GM11168 (cell line): ENCODE data around the gene ERC1.

ENCODE experiments used
- in situ Hi-C: fragments of 300-500 bp; cut with MboI; formaldehyde crosslinking; loops from one replicate; pipeline ENCODE4 v1.12.0; 2022; ENCODE audit warnings: low sequenced_read_pairs; ENCODE audit not compliant: unreplicated experiment

Gene ERC1

DNA sequence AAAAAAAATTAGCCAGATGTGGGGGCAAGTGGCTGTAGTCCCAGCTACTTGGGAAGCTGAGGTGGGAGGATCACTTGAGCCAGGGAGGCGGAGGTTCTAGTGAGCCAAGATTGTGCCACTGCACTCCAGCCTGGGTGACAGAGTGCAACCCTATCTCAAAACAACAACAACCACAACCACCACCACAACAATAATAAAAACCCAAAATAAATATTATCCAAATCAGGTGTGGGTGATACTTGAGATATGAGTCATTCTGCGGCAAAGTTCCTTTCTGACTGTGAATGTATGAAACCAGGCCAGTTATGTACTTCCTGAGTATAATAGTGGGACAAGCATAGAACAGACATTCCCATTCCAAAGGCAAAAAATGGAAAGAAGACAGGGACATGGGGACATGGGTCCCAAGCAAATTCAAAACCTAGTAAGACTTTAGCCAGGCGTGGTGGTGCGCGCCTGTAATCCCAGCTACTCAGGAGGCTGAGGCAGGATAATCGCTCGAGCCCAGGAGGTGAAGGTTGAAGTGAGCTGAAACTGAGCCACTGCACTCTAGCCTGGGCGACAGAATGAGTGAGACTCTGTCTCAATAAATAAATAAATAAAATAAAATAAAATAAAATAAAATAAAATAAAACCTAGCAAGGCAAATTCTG lies 9.7 kb upstream of the ERC1 start:
- in situ Hi-C loops: no loop called here

DNA sequence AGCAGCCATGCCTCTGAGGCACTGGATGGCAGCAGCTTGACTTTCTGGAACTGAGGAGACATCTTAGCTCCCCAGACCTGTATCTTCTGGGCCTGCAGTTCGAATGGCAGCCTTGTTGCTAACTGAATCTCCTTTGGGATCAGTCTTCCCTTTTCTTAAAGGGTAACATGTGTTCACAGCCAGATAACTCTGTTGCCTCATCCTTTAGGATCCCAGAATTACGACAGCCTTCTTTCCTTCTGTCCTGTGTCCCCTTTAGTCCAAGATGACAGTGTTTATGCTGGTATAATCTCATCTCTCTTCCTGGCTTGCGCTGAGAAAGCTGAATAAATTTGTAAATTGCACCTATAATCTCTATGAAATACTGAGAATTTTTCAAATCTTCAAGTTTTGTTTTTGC lies 9.1 kb upstream of the ERC1 start:
- in situ Hi-C loops: no loop called here

DNA sequence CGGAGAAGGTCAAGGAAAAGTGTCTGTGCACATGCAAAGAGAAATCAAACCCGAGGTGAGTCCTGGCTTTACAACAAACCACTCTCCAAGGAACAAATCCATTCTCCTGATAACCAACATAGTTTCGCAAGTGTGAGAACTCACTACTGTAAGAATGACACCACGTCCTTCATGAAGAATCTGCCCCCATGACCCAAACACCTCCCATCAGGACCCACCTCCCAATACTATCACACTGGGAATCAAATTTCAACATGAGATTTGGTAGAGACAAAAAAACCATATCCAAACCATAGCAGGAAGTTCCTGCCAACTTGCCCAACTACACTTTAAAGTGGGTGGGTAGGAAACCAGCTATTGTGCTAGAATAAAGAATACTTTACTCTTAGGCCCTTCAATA lies 2.4 kb upstream of the ERC1 start:
- in situ Hi-C loops: no loop called here

DNA sequence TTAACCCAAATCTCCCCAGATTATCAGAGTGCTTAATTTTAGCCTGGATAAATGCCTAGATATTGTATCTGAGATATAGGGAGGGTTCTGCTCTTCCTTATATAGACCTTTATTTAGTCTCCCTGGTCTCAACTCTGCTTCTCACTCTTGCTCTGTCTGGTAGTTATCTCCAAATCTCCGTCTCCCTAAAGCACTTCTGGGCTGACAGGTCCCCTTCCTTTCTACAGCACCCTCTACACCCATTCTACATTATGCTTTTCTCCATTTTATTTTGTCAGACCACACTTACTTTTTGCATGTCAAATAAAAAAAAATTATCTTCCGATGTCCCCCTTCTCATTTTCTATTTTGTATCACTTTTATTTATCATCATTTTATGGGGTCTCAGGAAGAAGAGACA lies 2.0 kb upstream of the ERC1 start:
- in situ Hi-C loops: no loop called here

DNA sequence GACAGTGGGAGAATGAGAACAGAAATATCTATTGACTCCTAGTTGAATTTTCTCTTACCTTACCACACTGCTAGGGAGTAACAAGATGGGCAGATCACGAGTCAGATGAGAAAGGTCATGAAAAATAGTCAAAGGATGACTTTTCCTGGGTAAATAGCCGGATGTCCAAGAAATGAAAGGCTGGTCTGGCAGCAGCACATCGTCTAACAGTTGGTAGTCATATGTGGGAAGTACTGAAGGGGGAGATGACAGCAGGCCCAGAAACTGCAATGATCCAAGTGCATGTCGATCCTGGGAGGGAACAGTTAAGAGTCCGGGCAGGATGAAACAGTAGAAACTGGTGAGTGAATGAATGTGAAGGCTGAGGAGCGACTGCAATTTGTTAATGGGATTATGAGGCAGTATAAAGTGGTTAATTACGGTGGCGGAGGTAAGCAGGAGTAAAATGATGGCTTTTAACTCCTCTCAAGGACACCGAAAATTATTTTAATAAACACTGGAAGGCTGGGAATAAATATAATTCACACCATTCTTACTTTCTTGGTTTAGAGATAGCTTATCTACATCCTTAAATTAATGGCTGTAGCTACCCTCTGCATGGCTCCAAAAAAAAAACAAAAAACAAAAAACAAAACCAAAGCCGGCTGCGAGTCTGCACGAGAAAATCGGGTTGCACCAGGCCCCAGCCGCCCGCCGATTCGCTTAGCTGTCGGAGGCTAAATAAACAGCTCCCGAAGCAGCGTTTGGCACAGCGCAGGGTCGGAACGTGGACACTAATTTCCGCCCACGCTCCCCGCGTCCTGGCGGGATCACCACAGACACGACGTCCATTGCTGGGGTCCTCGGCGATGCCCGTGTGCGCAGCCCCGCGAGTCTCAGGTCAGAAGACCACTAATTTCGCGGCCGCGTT lies 1.0 kb upstream of the ERC1 start:
- in situ Hi-C loops: no loop called here

DNA sequence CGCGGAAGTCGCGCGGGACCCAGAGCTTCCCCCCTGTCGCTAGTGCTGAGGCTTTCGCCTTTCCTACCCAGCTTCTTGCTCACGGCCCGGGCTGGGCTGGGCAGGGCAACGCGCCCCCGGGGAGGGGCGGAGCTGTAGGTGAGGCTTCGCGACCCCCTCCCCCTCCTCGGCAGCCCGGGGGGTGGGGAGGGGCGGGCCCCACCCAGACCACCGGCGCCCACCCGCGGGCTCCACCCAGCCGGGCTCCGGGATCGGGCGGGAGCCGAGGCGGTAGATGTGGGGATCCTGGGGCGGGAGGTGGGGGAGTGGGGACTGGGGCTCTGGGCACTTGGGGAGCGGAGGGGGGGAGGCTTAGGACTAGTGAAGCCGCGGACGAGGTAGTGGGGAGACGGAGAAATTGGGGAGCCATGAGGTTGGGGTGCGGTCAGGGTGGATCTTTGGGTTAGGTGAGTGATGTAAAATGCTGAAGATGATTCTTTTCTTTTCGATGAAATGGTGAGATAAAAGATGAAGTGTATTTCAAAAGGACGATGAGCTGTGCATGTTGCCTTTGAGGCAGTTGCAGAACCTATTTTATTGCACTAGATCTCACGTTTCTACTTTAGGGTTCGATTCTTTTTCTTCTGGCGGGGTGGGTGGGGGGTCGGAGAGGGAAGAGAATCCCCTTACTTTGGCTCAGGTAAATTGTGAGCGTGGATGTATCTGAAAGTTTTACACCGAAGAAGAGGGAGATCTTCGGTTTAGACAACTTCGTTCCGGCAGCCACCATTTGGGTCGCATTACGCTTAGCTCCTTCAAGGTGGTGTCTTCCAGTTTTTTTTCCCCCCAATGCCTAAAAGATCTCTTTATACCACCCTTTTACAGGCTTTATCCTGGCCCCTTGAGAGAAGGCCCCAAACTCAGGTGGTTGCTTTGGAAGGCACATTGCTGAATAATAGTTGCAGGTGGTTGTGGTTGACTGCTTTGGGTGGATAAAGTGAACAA lies 619 bp downstream of the ERC1 start:
- in situ Hi-C loops: no loop called here

DNA sequence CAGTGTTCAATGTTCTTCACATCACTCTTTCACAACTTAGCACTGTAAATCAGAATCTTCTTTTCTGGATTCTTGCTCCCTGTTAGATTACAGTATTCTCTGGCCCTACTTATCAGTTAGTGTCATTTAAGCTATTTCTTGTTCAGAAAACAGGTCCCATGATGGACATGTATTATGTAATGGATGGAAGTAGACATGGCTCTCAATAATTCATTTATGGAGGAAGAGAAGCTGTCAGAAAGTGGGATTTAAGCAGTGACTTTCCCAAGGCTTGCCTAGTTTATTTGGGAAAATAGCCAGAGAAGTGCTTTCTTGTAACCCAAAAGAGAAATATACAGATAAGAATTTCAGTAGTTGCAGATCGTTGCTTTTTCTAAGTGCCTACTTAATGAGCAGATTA lies 1.6 kb downstream of the ERC1 start:
- in situ Hi-C loops: no loop called here

DNA sequence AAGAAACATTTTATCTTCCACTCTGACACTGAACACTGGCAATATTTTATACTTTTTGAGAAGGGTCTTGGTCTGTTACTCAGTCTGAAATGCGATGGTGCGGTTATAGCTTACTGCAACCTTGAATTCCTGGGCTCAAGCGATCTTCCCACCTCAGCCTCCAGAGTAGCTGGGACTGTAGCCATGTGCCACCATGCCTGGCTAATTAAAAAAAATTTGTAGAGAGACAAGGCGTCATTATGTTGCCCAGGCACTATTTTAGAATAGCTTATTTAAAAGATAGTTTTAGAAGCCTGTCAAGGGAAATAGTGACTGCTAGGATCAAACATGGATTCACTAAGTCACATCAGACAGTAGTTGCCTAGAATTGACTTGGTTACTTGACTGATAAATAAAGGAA lies 5.9 kb downstream of the ERC1 start:
- in situ Hi-C loops: loop anchor here (5.0 kb wide), 1 partner anchor 105 kb away; no protein-coding TSS in a partner anchor

DNA sequence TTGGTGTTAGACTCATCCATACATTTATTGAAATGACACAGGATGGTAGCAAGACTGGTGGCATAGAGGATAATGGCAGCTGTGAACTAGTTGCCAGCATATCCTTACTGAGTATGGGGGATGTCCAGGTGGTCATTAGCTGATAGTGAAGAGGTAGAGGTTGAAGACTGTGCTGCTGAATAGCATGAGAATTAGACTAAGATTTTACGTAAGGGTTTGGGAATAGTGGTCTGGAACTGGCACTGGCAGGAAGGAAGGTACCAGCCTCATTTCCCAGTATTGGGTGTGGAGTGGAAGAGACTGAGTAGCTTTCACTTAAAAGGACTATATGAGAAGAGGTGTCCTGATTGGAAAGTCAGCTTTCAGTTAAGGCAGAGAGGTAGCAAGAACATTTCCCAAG lies 6.5 kb downstream of the ERC1 start:
- in situ Hi-C loops: loop anchor here (5.0 kb wide), 1 partner anchor 105 kb away; no protein-coding TSS in a partner anchor

DNA sequence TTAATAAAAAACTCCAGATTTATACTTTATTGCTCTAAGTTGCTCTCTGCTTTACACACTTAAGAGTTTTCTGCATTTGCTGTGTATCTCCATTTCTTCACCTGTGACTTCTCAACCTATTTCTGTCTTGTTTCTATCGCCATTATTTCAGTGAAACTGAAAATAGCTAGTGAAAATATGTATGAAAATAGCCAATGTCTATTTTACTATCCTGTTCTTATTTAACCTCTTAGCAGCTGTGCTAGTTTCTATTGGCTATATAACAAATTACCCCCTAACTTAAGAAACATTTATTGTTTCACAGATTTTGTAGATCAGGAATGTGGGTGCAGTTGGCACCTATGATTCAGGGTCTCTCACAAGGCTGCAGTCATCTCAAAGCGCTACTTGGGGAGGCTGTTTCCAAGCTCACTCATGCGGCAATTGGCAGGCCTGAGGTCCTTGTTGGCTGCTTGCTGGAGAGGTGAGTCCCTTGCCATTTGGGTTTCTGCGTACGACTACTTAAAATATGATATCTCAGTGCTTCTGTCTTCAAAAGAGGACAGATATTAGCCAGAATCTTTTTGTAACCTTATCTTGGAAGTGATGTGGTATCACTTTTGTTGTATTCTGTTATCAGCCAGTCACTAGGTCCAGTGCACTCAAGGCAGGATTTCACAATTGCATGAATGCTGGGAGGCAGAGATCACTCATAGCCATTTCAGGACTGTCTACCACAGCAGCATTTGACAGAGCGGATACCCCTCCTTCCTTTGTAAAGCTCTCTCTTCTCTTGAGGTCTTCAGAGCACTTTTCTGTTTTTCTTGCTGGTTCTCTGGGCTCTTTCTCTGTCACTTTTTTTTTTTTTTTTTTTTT lies 7.2 kb downstream of the ERC1 start:
- in situ Hi-C loops: loop anchor here (5.0 kb wide), 1 partner anchor 104 kb away; no protein-coding TSS in a partner anchor

DNA sequence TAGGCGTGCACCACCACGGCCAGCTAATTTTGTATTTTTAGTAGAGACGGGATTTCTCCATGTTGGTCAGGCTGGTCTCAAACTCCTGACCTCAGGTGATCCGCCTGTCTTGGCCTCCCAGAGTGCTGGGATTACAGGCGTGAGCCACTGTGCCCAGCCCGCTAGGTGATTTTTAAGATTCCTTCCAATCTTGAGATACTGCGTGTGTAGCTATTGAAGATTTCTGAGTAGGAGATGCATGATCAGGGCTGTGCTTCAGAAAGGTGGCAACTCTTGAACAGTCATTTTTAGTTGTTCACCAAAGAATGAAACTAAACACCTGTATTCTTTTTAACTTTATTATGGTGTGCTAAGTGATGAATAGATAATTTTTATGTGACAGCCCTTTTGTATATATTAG lies 8.7 kb downstream of the ERC1 start:
- in situ Hi-C loops: loop anchor here (5.0 kb wide), 1 partner anchor 103 kb away; no protein-coding TSS in a partner anchor

DNA sequence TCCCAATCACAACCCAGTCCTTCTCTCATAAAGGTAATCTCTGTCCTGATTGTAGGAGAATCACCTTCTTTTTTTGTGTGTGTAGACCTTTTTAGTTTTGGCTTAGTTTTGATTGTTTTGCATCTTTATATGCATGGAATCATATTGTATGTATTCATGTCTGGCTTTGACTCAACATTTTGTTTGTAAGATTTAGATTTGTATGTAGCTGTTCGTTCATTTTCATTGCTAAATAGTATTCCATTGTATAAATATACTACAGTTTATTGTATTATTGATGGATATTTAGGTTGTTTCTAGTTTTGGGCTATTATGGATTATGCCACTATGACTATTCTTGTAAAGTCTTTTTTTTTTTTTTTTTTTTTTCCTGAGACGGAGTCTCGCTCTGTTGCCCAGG lies 10.5 kb downstream of the ERC1 start:
- in situ Hi-C loops: no loop called here

DNA sequence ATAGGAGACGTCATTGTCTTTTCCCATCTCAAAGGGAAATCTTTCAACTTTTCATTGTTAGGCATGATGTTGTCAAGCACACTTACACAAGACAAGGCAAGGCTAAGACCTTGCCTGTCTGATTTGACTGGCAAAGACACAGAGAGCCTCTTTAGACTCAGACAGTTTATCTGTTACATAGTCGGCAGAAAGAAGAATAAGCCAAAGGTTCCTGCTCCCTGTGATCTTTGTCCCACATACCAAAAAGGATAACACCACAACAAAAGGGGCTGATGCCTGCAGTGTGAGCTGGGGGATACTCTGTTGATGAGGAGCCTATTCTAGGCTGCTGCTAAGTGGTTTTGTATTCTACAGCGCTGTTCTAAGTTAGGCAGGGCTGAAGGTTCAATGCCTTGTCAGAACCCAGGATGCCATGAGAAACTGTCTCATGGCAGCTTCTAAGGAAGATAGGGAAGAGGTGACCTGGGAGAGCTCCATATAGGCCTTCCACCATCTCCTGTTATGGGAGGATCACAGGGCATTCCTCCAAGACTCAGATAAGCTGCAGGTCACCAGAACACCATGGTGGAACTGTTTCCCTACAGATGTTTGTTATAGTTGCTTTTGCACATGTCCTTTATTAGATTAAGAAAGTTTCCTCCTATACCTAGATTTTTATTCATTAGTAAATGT lies 12.7 kb downstream of the ERC1 start:
- in situ Hi-C loops: no loop called here

DNA sequence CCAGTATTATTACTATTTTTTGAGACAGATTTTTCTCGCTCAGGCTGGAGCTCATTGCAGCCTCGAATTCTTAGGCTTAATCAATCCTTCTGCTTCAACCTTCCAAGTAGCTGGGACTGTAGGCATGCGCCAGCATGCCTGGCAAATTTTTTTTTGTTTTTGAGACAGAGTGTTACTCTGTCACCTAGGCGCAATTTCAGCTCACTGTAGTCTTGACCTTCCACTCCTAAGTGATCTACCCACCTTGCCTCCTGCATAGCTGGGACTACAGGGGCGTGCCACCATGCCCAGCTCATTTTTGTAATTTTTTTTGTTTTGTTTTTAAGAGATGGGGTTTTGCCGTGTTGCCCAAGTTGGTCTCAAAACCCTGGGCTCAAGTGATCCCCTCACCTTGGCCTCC lies 15.2 kb downstream of the ERC1 start:
- in situ Hi-C loops: no loop called here

DNA sequence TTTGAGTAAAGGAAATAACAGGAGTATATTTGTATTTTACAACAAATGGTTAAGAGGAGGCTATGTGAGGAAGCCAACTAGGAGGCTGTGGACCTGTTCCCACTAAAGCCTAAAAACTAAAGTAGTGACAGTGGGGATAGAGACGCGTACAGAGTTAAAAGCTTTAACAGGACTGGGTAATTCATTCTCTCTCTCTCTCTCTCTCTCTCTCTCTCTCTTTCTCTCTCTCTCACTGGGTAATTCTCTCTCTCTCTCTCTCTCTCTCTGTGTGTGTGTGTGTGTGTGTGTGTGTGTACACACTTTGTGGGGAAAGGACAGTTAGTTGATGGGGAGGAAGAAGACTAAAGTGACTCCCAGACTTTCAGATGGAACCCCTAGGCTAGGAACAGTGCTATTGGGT lies 16.3 kb downstream of the ERC1 start:
- in situ Hi-C loops: no loop called here

DNA sequence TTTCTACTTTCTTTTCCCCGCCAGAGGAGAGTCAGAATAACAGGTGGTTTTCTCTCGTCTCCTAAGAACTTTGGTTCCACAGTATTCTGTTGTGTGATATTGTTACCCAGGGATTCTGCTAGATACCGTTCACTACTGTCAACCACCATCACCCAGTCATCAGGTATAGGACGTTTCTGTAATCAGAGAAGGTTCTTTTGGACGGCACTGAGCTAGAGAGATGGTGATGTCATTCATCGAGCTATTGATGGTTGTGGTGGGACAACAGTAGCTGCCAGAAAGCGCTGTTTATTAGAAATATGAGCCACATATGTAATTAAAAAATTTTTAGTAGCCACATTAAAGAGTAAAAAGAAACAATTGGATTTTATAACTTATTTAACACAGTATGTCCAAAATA lies 17.0 kb downstream of the ERC1 start:
- in situ Hi-C loops: no loop called here

DNA sequence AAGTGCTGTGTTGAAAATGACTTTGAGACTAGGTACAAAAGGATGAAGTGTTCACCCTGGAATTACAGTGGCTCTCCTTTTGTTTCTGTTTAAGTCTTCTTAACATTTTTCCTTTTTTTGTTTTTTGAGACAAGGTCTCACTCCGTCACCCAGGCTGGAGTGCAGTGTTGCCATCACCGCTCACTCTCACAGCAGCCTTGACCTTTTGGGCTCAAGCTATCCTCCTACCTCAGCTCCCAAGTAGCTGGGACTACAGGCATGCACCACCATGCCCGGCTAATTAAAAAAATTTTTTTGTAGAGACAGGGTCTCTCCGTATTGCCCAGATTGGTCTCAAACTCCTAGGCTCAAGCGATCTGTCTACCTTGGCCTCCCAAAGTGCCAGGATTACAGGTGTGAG lies 20.1 kb downstream of the ERC1 start:
- in situ Hi-C loops: no loop called here

DNA sequence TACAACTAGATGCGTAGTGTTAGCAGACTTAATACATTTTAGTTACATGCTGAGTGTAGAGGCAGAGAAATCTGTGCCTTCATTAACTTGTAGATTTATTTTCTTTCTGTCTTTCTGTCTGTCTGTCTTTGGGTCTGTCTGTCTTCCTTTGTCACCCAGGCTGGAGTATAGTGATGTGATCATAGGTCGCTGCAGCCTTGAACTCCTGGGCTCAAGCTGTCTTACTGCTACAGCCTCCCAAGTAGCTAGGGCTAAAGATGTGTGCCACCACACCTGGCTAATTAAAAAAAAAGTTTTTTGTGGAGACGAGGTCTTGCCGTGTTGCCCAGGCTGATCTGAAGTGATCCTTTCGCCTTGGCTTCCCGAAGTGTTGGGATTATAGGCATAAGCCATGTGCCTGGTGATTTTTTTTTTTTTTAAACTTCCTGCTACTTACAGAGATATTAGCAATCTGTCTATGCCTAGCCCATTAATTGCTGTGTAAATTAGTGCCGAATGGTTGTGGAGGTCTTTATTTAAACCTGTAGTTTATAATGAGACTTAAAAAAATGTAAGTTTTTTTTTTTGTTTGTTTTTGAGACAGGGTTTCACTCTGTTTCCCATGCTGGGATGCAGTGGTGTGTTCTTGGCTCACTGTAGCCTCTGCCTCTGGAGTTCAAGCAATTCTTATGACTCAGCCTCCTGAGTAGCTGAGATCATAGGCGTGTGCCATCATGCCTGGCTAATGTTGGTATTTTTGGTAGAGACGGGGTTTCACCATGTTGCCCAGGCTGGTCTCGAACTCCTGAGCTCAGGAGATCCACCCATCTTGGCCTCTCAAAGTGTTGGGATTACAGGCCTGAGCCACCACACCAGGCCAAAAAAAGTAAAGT lies 22.8 kb downstream of the ERC1 start:
- in situ Hi-C loops: no loop called here
